Fibroblast of mammary gland (primary cell): ENCODE measurements around the gene NDC1.

Experiments used
- DNase-seq: peaks from one replicate; pipeline ENCODE4 v3.0.0-alpha.2; 2010; ENCODE audit warnings: low read depth
- H3K4me3 ChIP-seq: 2 replicates; pipeline ENCODE4 v1.5.1; 2011; ENCODE audit warnings: low read depth, mild to moderate bottlenecking, low read length, moderate library complexity; ENCODE audit not compliant: control insufficient read depth
- TF ChIP-seq, protein P1 (sequence below): conservative IDR thresholded peaks from 2 replicates; pipeline ENCODE4 v1.5.1; 2011; ENCODE audit warnings: low read depth, low read length, inconsistent platforms; ENCODE audit not compliant: control insufficient read depth, insufficient read depth

Gene NDC1

GRCh38 chr1:53722025-53722424 is 116.1 kb downstream of the NDC1 start:
- TF ChIP-seq, protein P1, sequence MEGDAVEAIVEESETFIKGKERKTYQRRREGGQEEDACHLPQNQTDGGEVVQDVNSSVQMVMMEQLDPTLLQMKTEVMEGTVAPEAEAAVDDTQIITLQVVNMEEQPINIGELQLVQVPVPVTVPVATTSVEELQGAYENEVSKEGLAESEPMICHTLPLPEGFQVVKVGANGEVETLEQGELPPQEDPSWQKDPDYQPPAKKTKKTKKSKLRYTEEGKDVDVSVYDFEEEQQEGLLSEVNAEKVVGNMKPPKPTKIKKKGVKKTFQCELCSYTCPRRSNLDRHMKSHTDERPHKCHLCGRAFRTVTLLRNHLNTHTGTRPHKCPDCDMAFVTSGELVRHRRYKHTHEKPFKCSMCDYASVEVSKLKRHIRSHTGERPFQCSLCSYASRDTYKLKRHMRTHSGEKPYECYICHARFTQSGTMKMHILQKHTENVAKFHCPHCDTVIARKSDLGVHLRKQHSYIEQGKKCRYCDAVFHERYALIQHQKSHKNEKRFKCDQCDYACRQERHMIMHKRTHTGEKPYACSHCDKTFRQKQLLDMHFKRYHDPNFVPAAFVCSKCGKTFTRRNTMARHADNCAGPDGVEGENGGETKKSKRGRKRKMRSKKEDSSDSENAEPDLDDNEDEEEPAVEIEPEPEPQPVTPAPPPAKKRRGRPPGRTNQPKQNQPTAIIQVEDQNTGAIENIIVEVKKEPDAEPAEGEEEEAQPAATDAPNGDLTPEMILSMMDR: no peak
- no peak overlapping the region for H3K4me3 ChIP-seq
- DNase-seq: peak; percentile 55

- TF ChIP-seq, protein P1: no peak
- H3K4me3 ChIP-seq: no peak overlapping the region
- no peak for DNase-seq
Measured at GRCh38 chr1:53721088-53721487, 117.0 kb downstream of the NDC1 start.

DNA sequence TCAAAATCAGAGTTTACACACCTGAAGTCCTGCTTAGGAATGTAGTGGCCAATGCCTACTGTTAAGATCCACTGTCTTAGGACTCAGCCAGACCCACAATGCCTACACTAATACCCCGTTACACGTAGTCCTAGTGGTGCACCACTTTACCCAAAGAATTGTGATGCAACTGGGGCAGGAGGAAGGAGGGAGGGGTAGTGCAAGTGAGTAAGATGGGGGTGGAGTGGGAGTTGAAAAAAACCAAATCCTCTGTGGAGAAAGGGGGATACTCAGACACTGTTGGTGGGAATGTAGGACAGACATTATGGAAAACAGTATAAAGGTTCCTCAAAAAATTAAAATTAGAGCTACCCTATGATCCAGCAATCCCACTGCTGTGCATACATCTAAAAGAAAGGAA is 118.6 kb downstream of the NDC1 start:
- TF ChIP-seq, protein P1: no peak
- H3K4me3 ChIP-seq: no peak overlapping the region
- no peak for DNase-seq

DNA sequence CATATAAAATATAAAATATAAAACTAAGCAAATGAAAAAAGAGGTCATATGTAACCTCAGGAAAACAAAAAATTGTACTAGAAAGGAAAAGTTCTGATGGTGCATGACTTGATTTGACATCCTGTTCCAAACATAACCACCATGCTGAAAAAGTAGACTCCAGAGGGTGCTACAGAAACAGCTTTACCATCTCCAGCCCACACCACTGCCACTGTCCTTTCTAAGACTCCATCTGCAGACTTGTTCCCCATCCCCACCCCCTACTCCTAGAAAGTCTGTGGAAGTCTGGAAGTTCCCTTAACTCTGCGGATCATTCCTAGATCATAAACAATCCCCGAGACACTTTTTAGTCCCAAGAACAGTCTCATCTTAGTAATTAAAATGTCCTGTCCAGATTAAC is 119.7 kb downstream of the NDC1 start:
- TF ChIP-seq, protein P1: no peak
- H3K4me3 ChIP-seq: no peak overlapping the region

DNA sequence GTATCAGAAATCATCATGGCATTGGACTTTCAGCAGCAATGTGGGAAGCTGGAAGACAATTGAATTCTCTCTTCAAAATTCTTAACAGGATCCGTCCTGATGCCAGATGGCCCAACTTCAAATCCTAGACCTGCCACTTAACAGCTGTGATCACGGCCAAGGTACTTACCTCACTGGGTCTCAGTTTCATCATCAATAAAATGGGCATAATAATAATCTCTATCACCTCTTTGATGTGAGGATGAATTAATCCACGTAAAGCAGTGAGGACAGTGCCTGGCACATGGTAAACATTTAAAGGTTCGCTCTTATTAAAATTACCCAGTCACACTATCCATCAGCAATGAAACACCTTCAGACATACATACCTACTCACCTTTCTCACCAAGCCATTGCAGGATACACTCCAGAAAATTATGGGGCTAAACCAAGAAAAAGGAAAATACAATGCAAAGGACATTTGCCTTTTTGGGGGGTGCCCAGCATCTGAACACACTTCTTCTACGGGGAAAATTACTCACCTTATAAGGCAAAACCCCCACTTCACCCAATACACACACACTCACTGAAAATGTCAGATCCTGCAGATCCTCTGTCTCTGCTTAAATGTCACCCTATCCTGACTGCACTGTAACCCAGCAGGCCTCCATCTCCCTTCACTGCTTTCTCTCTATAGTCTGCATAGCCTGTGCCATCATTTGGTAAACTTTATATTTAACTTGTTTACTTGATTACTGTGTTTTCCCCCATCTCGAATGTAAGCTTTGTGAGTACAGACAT is 120.9 kb downstream of the NDC1 start:
- TF ChIP-seq, protein P1: no peak

More for the DNA sequence above, 119.7 kb downstream of the NDC1 start:
- no peak for DNase-seq

GRCh38 chr1:53716150-53716549 is 121.9 kb downstream of the NDC1 start:
- TF ChIP-seq, protein P1: no peak
- no peak overlapping the region for H3K4me3 ChIP-seq
- DNase-seq: no peak

More for the DNA sequence above, 120.9 kb downstream of the NDC1 start:
- no peak overlapping the region for H3K4me3 ChIP-seq
- no peak for DNase-seq
